H54 (cell line): ENCODE data around the gene TPST2.

Experiments used
- DNase-seq: peaks from one replicate; pipeline ENCODE4 v3.0.0; 2011; ENCODE audit warnings: low spot score, mixed read lengths; ENCODE audit not compliant: insufficient read length
- FAIRE-seq: peaks from 3 replicates; lab custom pipeline; 2011; peaks lifted over from hg19 to GRCh38; lab: Jason Lieb, UNC
- POLR2A ChIP-seq: IDR thresholded peaks from 2 replicates; pipeline ENCODE4 v1.6.1; 2011; ENCODE audit warnings: low read depth, mild to moderate bottlenecking, low read length

Gene TPST2

DNA sequence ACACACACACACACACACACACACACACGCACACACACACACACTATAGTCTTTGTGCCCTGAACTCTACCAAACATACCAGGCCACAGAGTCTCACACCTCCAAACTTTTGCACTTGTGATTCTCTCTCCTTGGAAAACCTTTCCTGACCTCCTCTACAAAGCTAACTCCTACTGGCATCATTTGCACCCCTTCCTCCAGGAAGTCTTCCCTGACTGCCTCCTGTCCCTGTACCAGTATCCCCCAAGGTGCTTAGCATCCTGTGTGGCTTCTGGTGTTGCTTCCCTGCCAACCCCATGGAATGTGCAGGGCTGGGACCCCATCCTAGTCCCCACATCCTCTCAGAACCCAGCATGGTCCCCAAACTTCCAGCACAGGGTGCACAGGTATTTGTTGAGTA, 8.9 kb downstream of the TPST2 start:
- no peak for FAIRE-seq
- no peak for DNase-seq
- TF ChIP-seq POLR2A, result no peak

DNA sequence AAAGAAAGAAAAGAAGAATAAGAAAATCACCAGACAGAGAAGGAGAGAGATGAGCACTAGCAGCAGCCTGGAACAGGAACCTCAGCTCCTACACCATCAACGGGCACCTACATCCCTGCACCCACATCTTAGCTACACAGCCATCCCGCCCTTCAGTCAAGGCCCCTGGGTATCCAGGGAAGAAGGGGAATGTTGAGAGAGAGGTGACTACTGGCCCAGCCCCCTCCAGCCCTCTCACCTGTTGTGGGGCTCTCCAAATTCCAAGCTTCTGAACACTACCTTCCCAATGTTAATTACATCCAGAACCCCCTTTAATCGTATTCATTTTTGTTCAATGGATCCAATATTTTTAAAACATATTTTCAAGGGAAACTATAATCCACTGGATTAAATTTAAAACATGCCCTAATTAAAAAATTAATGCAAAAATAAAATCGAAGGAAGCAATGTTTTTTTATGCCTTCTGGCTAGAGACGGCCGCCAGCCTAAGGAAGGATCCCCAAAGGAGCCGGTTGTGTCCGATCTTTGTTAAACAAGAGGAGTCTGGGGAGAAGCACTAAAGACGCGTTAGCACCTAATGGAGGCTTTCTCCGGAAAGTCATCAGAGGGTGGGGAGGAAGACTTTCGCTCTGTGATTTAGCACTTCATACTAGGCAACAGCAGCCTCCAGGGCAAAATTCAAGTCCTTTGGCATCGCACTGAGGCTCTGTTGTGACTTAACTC, 9.5 kb downstream of the TPST2 start:
- TF ChIP-seq POLR2A, result no peak
- no peak for DNase-seq
- FAIRE-seq, result no peak

DNA sequence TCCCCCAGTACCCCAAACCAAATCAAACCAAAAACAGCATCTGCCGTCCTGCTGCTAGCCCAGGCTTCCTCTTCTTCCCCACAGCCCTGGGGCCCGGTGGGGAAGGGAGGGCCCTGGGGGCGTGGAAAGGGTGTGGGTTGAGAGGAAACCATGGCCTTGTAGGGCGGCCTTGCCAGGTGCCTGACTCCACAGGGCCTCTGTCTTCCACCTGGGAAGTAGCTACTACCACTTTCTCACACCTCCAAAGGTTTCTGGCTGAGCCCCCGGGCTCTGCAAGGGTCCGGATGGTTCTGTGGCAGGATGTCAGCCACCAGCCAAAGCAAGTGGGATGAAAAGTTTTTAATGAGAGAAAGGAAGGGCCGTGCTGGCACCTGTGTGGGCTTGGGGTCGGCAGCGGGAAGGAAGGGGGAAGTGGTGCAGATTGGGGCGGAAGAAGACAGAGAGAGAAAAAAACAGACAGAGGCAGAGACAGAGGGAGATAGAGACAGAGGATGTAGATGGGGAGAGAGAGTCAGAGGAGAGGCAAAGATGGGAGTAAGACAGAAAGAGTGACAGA, 10.5 kb downstream of the TPST2 start:
- FAIRE-seq (no peak), DNase-seq (no peak)
- no peak for TF ChIP-seq POLR2A

DNA sequence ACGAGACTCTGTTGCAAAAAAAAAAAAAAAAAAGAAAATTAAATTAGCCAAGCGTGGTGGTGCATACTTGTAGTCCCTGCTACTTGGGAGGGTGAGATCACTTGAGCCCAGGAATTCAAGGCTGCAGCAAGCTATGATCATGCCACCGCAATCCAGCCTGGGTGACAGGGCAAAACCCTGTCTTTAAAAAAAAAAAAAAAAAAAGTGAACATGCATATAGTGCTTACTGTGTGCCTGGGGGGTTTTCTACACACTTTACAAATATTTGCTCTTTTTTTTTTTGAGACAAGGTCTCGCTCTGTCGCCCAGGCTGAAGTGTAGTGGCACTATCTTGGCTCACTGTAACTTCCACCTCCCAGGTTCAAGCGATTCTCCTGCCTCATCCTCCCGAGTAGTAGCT, 12.9 kb downstream of the TPST2 start:
- FAIRE-seq, result no peak
- DNase-seq, result no peak
- TF ChIP-seq POLR2A, result no peak

DNA sequence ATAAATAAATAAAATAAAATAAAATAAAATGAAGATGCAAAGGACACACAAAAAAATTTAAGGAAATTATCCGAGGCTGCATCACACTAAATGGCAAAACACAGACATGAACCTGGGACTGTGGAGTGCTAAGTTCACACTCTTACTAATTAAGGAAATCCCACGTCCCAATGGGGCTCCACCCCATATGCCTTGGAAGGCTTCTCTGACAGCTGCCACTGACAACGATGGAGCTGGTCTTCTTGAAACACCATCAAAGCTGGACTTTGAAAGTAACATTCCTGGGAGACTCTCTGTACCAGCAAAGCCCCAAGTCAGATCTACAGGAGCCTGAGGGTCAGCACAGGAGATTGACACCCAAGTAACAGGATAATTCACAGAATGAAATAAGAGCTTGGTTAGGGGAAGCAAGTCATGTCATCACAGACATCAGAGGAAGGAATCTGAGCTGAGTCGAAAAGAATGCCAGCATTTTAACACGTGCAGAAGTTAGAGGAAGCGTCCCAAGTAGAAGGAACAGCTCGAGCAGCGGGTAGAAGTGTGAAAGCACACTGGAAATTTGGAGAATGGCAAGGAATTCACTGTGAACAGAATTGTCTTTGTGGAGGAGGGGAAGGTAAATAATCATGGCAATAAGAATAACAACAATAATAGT, 13.8 kb downstream of the TPST2 start:
- no peak for FAIRE-seq
- DNase-seq, result no peak
- TF ChIP-seq POLR2A, result no peak

DNA sequence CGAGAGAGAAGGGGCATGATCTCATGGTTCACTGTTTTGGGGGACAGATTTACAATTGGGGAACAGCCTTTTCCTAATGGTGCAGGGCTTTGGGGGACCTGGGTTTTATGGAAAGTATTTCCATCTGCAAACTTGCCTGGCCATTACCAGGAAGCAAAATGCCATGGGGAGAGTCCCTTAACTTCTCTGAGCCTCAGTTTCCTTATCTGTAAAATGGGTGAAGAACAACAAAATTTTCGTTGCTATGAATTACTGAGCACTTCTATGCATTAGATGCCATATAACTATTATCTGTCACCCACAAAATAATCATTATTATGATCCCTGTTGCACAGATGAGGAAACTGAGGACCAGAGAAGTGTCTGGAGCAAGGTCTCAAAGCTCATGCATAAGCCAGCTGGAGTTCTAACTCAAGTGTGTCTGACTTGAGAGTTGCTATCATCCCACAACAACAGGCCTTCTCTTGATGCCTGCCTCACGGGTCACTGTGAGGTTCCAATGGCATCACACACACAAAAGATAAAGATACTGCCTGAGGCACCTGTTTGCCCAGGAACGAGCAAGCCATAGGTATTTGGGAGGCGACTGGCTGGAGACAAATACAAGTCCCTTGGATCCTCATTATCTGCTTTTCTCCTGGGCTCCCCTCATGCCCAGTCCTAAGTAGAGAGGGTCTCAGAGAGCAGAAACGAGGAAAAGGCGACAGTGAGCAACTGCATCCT, 15.8 kb downstream of the TPST2 start:
- no peak for DNase-seq
- no peak for FAIRE-seq
- no peak for TF ChIP-seq POLR2A

DNA sequence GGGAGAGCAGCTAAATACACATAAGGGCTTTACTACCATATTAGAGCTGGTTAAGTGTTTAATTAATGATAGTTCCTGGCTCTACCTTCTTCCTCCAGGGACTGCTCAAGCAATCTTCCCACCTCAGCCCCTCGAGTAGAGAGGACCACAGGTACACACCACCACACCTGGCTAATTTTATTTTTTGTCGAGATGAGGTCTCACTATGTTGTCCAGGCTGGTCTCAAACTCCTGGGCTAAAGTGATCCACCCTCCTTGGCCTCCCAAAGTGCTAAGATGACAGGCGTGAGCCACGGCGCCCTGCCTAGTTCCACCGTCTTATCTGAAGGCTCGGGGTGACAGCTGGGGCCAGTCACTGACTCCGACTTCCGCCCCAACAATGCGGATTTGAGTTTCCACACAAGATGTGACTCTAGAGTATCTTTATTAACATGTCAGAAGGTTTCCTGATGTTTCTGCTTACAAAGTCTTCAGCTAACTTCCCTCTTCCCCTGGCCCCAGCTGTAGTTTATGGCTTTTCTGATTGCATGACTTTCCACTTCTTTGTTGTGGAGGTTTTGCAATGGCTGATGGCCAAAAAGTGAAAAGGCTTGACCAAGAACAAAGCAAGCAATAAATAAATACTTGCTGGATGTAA, 16.8 kb downstream of the TPST2 start:
- DNase-seq, result no peak
- no peak for TF ChIP-seq POLR2A
- FAIRE-seq, result no peak

DNA sequence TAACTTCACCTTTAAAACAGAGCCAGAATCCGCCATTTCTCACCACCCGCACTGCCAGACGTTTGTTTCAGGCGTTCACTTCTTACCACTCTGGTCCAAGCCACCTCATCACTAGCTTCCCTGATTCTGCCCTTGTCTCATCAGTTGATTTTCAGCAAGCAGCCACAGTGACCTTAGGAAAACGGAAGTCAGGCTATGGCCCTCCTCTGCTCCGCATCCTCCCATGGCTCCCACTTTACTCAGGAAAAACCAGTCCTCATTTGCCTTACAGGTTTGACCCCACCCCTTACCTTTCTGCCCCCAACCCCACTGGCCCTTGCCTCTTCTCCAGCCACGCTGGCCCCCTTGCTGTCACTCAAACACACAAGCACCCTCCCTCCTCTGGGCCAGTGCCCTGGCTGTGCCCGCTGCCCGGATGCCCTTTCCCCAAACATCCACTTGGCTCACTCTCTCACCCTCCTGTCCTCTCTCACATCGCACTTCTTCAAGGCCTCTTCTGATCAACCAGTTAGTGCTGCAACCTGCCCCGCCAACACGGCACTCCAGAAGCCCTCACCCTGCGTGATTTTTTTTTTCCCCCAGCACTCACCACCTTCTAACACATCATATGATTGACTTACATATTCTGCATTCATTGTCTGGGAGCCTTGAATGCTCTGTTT, 18.9 kb downstream of the TPST2 start:
- no peak for DNase-seq
- FAIRE-seq, result no peak
- TF ChIP-seq POLR2A, result no peak

DNA sequence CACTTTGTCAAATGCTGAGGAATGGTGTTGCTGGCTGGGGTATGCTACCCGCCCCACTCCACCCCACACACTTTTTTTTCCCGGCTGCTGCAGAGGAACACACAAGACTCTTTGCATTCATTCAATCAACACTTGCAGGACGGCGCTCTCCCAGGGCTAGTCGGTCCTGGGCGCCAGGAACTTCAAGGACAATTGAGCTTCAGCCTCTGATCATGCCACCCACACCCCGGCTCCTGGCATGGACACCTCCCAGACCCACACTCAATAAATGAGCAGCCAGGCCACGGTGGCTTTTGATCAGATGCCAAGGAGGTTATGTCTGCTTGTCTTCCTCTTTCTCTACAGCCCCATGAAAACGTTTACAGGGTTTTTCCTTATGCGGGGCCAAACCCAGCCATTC, 19.8 kb downstream of the TPST2 start:
- FAIRE-seq, result no peak
- TF ChIP-seq POLR2A, result no peak

DNA sequence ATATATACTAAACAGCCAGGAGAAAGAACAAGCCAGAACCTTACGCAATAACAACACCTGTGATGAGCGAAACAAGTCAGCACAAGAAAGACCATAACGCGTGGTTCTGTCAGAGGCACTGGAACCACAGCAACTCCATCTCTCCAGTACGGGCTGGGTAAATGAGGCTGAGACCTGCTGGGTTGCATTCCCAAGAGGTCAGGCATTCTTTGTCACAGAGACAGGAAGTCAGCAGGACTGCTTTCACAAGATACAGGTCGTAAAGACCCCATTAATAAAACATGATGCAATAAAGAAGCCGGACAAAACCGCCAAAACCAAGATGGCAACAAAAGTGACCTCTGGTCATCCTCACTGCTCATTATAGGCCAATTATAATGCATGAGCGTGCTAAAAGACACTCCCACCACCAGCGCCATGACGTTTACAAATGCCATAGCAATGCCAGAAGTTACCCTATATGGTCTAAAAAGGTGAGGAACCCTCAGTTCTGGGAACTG, 21.7 kb downstream of the TPST2 start:
- FAIRE-seq (no peak), DNase-seq (no peak)
- TF ChIP-seq POLR2A, result no peak

More for the DNA sequence above, 19.8 kb downstream of the TPST2 start:
- DNase-seq, result no peak

DNA sequence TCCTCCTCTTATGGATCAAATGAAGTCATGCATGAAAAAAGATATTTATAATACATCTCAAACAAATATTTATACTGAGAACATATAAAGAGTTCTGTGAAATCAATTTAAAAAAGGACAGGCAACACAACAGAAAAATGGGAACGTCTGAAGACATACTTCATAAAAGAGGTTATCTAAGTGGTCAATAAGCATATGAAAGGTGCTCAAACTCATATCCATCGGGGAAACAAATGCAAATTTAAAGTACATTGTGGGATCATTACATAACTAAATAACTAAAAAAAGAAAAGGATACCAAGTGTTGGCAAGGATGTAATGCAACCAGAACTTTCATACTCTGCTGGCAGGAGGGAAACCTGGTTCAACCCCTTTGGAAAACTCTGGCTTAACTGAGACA, 22.3 kb downstream of the TPST2 start:
- no peak for TF ChIP-seq POLR2A
- DNase-seq (no peak), FAIRE-seq (no peak)

DNA sequence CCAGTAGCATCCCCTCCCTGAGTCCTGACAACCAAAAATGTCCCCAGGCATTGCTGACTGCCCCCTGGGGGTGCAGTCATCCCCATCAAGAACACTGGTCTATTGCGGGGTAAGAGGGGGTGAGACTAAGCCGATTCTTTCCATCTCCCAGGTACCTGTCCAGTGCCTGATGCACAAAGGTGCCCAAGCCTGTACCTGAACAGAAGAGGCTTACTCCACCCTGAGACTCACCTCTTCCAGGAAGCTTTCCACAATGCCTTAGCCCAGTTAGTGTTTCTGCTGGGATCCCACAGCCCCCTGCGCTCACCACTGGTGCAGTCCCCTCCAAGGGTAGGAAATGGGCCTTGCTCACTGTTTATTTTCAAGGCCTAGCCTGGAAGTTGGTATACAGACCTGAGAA, 22.9 kb downstream of the TPST2 start:
- TF ChIP-seq POLR2A, result no peak
- FAIRE-seq, result no peak
- DNase-seq, result no peak

DNA sequence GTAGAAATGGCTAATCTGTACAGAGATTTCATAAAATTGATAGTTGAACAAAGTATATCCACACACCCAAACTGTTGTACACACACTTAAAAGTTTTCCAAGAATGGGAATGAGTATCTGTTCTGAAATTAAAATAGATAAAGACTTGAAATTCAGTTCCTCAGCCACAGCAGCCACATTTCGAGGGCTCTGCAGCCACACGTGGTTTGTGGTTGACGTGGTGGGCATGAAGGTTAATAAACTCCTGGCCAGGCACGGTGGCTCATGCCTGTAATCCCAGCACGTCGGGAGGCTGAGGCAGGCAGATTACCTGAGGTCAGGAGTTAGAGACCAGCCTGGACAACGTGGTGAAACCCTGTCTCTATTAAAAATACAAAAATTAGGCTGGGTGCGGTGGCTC, 24.0 kb downstream of the TPST2 start:
- no peak for TF ChIP-seq POLR2A
- no peak for DNase-seq
- FAIRE-seq, result no peak

DNA sequence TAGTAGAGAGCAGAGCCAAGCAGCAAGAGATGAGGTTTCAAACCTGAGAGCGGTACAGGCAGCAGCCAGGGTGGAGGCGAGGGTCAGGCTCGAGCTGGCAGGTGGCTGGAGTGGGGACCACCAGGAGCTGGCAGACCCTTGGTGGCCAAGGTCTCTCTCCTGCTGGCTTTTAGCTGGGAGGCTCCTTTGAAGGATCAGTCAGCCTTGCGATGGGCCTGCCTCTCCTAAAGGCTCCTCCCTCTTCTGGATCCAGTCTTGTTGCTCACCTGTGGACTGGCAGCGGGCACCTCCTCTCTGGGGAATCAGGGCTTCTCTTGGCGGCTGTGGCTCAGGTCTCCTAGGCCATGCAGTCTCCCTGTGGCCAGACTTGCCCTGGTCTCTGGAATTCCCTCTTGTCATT, 24.8 kb downstream of the TPST2 start:
- DNase-seq (no peak), FAIRE-seq (no peak)
- TF ChIP-seq POLR2A, result no peak
